GM23338 (cell line): ENCODE measurements around the gene GATM. TPM values are rescaled to one million over a fixed set of nuclear protein-coding genes. Genes with fewer than 3 reads are reported as not detected.
A peak's percentile ranks its signal among the peaks of the same experiment; 100 is the strongest.

ENCODE experiments used
- ATAC-seq: fragments of 200-7000 bp; cut with Tn5 transposase; 3 replicates; pipeline ENCODE4 v1.9.1; 2020
- DNase-seq: peaks from one replicate; pipeline ENCODE4 v3.0.0-alpha.2; 2015; ENCODE audit warnings: low spot score
- H2AFZ ChIP-seq: fragments of 200-600 bp; sonication (generic); 2 replicates; pipeline ENCODE4 v1.8.0; 2016; ENCODE audit warnings: antibody characterized with exemption, mild to moderate bottlenecking, moderate library complexity
- H3F3A ChIP-seq: fragments of 200-600 bp; sonication (generic); replicated peaks from 2 replicates; pipeline ENCODE4 v1.8.0; 2017; ENCODE audit warnings: antibody characterized with exemption, mixed run types, low read depth
- H3K27ac ChIP-seq: fragments of 200-600 bp; sonication (generic); 2 replicates; pipeline ENCODE4 v1.6.1; 2016; ENCODE audit warnings: low read depth
- H3K27me3 ChIP-seq: fragments of 200-600 bp; sonication (generic); 2 replicates; pipeline ENCODE4 v1.8.0; 2016; ENCODE audit warnings: mild to moderate bottlenecking, mixed run types, moderate library complexity; ENCODE audit not compliant: insufficient read depth
- H3K36me3 ChIP-seq: fragments of 200-600 bp; sonication (generic); 2 replicates; pipeline ENCODE4 v1.8.0; 2016; ENCODE audit warnings: mild to moderate bottlenecking; ENCODE audit not compliant: insufficient read depth
- H3K4me1 ChIP-seq: fragments of 200-600 bp; sonication (generic); 2 replicates; pipeline ENCODE4 v1.8.0; 2016; ENCODE audit warnings: mild to moderate bottlenecking, moderate library complexity; ENCODE audit not compliant: insufficient read depth
- H3K4me2 ChIP-seq: fragments of 200-600 bp; sonication (generic); 2 replicates; pipeline ENCODE4 v1.7.1; 2017; ENCODE audit warnings: mixed run types
- H3K4me3 ChIP-seq: fragments of 200-600 bp; sonication (generic); 2 replicates; pipeline ENCODE4 v1.6.1; 2016; ENCODE audit warnings: mixed run types
- H3K79me2 ChIP-seq: fragments of 200-600 bp; sonication (generic); replicated peaks from 2 replicates; pipeline ENCODE4 v1.8.0; 2017; ENCODE audit warnings: mild to moderate bottlenecking; ENCODE audit not compliant: insufficient read depth
- H3K9me2 ChIP-seq: fragments of 200-600 bp; sonication (generic); 2 replicates; pipeline ENCODE4 v1.8.0; 2017; ENCODE audit not compliant: insufficient read depth
- H4K20me1 ChIP-seq: fragments of 200-600 bp; sonication (generic); replicated peaks from 2 replicates; pipeline ENCODE4 v1.8.0; 2017; ENCODE audit warnings: mild to moderate bottlenecking; ENCODE audit not compliant: insufficient read depth
- H3K27ac Mint-ChIP-seq: 2 replicates; pipeline ENCODE4 v1.8.0; 2020; ENCODE audit warnings: inconsistent platforms, mild to moderate bottlenecking, moderate library complexity, mixed read lengths
- H3K27me3 Mint-ChIP-seq: 3 replicates; pipeline ENCODE4 v1.8.0; 2022; ENCODE audit warnings: low read depth, mild to moderate bottlenecking, moderate library complexity, mixed read lengths, inconsistent platforms; ENCODE audit not compliant: insufficient read depth, poor library complexity
- H3K36me3 Mint-ChIP-seq: 3 replicates; pipeline ENCODE4 v1.8.0; 2021; ENCODE audit warnings: low read depth, mild to moderate bottlenecking, inconsistent platforms, moderate library complexity, mixed read lengths
- H3K4me1 Mint-ChIP-seq: 3 replicates; pipeline ENCODE4 v1.8.0; 2020; ENCODE audit warnings: mild to moderate bottlenecking, inconsistent platforms, mixed read lengths
- H3K4me3 Mint-ChIP-seq: 3 replicates; pipeline ENCODE4 v1.8.0; 2021; ENCODE audit warnings: moderate library complexity, mild to moderate bottlenecking, inconsistent platforms, mixed read lengths
- H3K9me3 Mint-ChIP-seq: 3 replicates; pipeline ENCODE4 v1.8.0; 2020; ENCODE audit warnings: moderate library complexity, mild to moderate bottlenecking, inconsistent platforms, mixed read lengths
- CREB1 ChIP-seq: fragments of 250-450 bp; sonication (Bioruptor Pico); IDR thresholded peaks from 2 replicates; pipeline ENCODE4 v1.5.0; 2020; ENCODE audit warnings: low read depth, mild to moderate bottlenecking, moderate library complexity
- ETS1 ChIP-seq: IDR thresholded peaks from 2 replicates; pipeline ENCODE4 v1.6.1; 2016; ENCODE audit warnings: antibody characterized with exemption
- EZH2phosphoT487 ChIP-seq: fragments of 200-600 bp; sonication (generic); IDR thresholded peaks from one replicate; pipeline ENCODE4 v1.8.1; 2018; ENCODE audit warnings: antibody characterized with exemption; ENCODE audit not compliant: unreplicated experiment
- JUNB ChIP-seq: IDR thresholded peaks from one replicate; pipeline ENCODE4 v1.6.1; 2016; ENCODE audit warnings: antibody characterized with exemption; ENCODE audit not compliant: unreplicated experiment
- POLR2AphosphoS5 ChIP-seq: IDR thresholded peaks from 2 replicates; pipeline ENCODE4 v1.6.1; 2016; ENCODE audit warnings: antibody characterized with exemption, low read depth
- REST ChIP-seq: IDR thresholded peaks from one replicate; pipeline ENCODE4 v1.6.1; 2018; ENCODE audit warnings: antibody characterized with exemption; ENCODE audit not compliant: unreplicated experiment
- STAT1 ChIP-seq: IDR thresholded peaks from one replicate; pipeline ENCODE4 v1.6.1; 2016; ENCODE audit warnings: antibody characterized with exemption; ENCODE audit not compliant: unreplicated experiment
- ZNF331 ChIP-seq: fragments of 250-450 bp; sonication (Bioruptor Pico); IDR thresholded peaks from 2 replicates; pipeline ENCODE4 v1.5.0; 2020; ENCODE audit warnings: low read depth, mild to moderate bottlenecking, moderate library complexity
- polyA plus RNA-seq: library from polyadenylated mRNA; unstranded; fragments of >200 nt; fragmentation: Nextera tagmentation; extraction: Ambion mirVana; gene quantifications from 2 replicates; pipeline ENCODE4 v1.2.1, GENCODE V29; 2016
- total RNA-seq: library from RNA; depleted of rRNA; stranded (reverse); fragments of >200 nt; shearing (Covaris generic); gene quantifications from 2 replicates; pipeline ENCODE4 v1.2.3, GENCODE V29; 2014

Gene GATM
- total and polyA plus RNA-seq, 2 experiments from 2014 or later: 8.5 to 17.5 TPM

- no peak overlapping the region for H3K4me3 ChIP-seq
- no peak overlapping the region for H3K27ac ChIP-seq
- no peak overlapping the region for H3K27ac Mint-ChIP-seq
- H3K27me3 ChIP-seq: no peaks in the 10 kb centered on the region
- H3K79me2 ChIP-seq: no peaks in the 10 kb centered on the region
- H4K20me1 ChIP-seq: no peaks in the 10 kb centered on the region
- 0 out of 2 replicates have a peak overlapping the region, but pooled peaks have one; percentile 34 for H2AFZ ChIP-seq
- H3K27me3 Mint-ChIP-seq: peaks cover 7% of the 10 kb centered on the region
- no peaks in the 10 kb centered on the region for H3K9me3 Mint-ChIP-seq
- no peaks in the 10 kb centered on the region for H3K36me3 Mint-ChIP-seq
- no peak for ATAC-seq
- DNase-seq: no peak
- H3K9me2 ChIP-seq: 0 out of 2 replicates have a peak, but pooled peaks cover 5% of the 10 kb centered on the region
- H3K4me2 ChIP-seq: 0 out of 2 replicates have a peak overlapping the region, but pooled peaks have one; percentile 50
- H3K4me3 Mint-ChIP-seq: no peak overlapping the region
- peaks cover 25% of the 10 kb centered on the region for H3K4me1 Mint-ChIP-seq
- H3K4me1 ChIP-seq: peaks cover 16% of the 10 kb centered on the region
- TF ChIP-seq ZNF331 (no peak), CREB1 (no peak), EZH2phosphoT487 (no peak), JUNB (no peak)
- no peaks in the 10 kb centered on the region for H3K36me3 ChIP-seq
- H3F3A ChIP-seq: no peaks in the 10 kb centered on the region
Measured at GRCh38 chr15:45326741-45327140, 51.6 kb downstream of the GATM start.

- no peaks in the 10 kb centered on the region for H3K36me3 ChIP-seq
- no peaks in the 10 kb centered on the region for H3F3A ChIP-seq
- peak; percentile 30 for DNase-seq
Measured at GRCh38 chr15:45326280-45326679, 52.1 kb downstream of the GATM start.

More at GRCh38 chr15:45326280-45326679, 52.1 kb downstream of the GATM start:
- ATAC-seq: peak; percentile 52
- Histone ChIP-seq H3K79me2 (no peaks in the 10 kb centered on the region), H3K4me1 (peaks cover 16% of the 10 kb centered on the region), H3K27ac (no peak overlapping the region), H3K27me3 (no peaks in the 10 kb centered on the region), H3K9me2 (0 out of 2 replicates have a peak, but pooled peaks cover 5% of the 10 kb centered on the region), H2AFZ (0 out of 2 replicates have a peak overlapping the region, but pooled peaks have one; percentile 34), H3K4me3 (no peak overlapping the region), H3K4me2 (0 out of 2 replicates have a peak overlapping the region, but pooled peaks have one; percentile 50), H4K20me1 (no peaks in the 10 kb centered on the region)
- Mint-ChIP-seq H3K4me1 (peaks cover 25% of the 10 kb centered on the region), H3K9me3 (no peaks in the 10 kb centered on the region), H3K27ac (no peak overlapping the region), H3K36me3 (no peaks in the 10 kb centered on the region), H3K4me3 (no peak overlapping the region), H3K27me3 (peaks cover 5% of the 10 kb centered on the region)
- TF ChIP-seq ETS1 (no peak), STAT1 (no peak), REST (no peak), POLR2AphosphoS5 (no peak)
